A549 (cell line): ENCODE measurements around the gene INPP4B.

ENCODE experiments used
- CEBPB ChIP-seq, 2 experiments: fragments of >200 bp in 1 of 2; sonication (Bioruptor Twin) in 1 of 2; formaldehyde crosslinking in 1 of 2; IDR thresholded peaks; 2 replicates each; pipeline ENCODE4 v1.6.1; 2012 to 2016
- CTCF ChIP-seq: fragments of >200 bp; sonication (Bioruptor Twin); formaldehyde crosslinking; IDR thresholded peaks from 3 replicates; pipeline ENCODE4 v1.5.1; 2016
- EP300 ChIP-seq, 2 experiments: fragments of >200 bp; sonication (Bioruptor Twin); formaldehyde crosslinking; IDR thresholded peaks; 2 replicates in 1 of 2; 3 replicates in 1 of 2; pipeline ENCODE4 v1.6.1; 2016 to 2017
- HEYL ChIP-seq: fragments of 250-450 bp; sonication (Bioruptor Pico); IDR thresholded peaks from 2 replicates; pipeline ENCODE4 v1.8.0; 2021; ENCODE audit warnings: mild to moderate bottlenecking, moderate library complexity
- JUN ChIP-seq, 2 experiments: fragments of >200 bp; sonication (Bioruptor Twin); formaldehyde crosslinking; IDR thresholded peaks; 2 replicates in 1 of 2; 3 replicates in 1 of 2; pipeline ENCODE4 v1.6.1; 2016 to 2017
- MYC ChIP-seq: IDR thresholded peaks from 2 replicates; pipeline ENCODE4 v1.6.1; 2012; ENCODE audit warnings: mild to moderate bottlenecking, inconsistent platforms, low read length, improper control_type of control experiment, borderline replicate concordance
- NR3C1 ChIP-seq: fragments of >200 bp; sonication (Bioruptor Twin); formaldehyde crosslinking; IDR thresholded peaks from 3 replicates; pipeline ENCODE4 v1.6.1; 2017
- PHF8 ChIP-seq: fragments of 200-600 bp; sonication (generic); IDR thresholded peaks from 2 replicates; pipeline ENCODE4 v1.6.1; 2016; ENCODE audit warnings: low read depth, mild to moderate bottlenecking, antibody characterized with exemption, moderate library complexity, borderline replicate concordance
- POLR2A ChIP-seq: IDR thresholded peaks from 2 replicates; pipeline ENCODE4 v1.6.1; 2012; ENCODE audit warnings: mild to moderate bottlenecking, low read length
- REST ChIP-seq: fragments of 200-600 bp; sonication (generic); IDR thresholded peaks from 2 replicates; pipeline ENCODE4 v1.6.1; 2016; ENCODE audit warnings: antibody characterized with exemption, mild to moderate bottlenecking, moderate library complexity
- RFX5 ChIP-seq: fragments of 450-650 bp; IDR thresholded peaks from 2 replicates; pipeline ENCODE4 v1.7.1; 2014; ENCODE audit warnings: antibody characterized with exemption, mild to moderate bottlenecking, moderate library complexity
- TP53 ChIP-seq: fragments of 250-450 bp; sonication (Bioruptor Pico); IDR thresholded peaks from 2 replicates; pipeline ENCODE4 v1.5.0; 2021; ENCODE audit warnings: mild to moderate bottlenecking, moderate library complexity
- USF2 ChIP-seq: fragments of 450-650 bp; IDR thresholded peaks from 2 replicates; pipeline ENCODE4 v1.6.1; 2014; ENCODE audit warnings: antibody characterized with exemption

- no peak for TF ChIP-seq CTCF
- no peak for TF ChIP-seq TP53 (CRISPR knock-in tag)
- no peak for TF ChIP-seq MYC
- no peak for TF ChIP-seq PHF8
- TF ChIP-seq EP300 (IDR thresholded peaks at IDR 0.05) = no peak
- TF ChIP-seq POLR2A = no peak
- no peak for TF ChIP-seq RFX5
- TF ChIP-seq HEYL (CRISPR knock-in tag) = no peak
- TF ChIP-seq REST = no peak
- no peak for TF ChIP-seq NR3C1
- no peak for TF ChIP-seq CEBPB (IDR thresholded peaks at IDR 0.05)
- TF ChIP-seq USF2 = no peak
- TF ChIP-seq JUN (IDR thresholded peaks at IDR 0.05) = no peak
Observed at GRCh38 chr4:142419712-142420111, 426.4 kb downstream of the INPP4B start.
